Natural killer cell (primary cell): ENCODE measurements around the gene SMIM10L2A. TPM values are rescaled to one million over a fixed set of nuclear protein-coding genes. Genes with fewer than 3 reads are reported as not detected.
A peak's percentile ranks its signal among the peaks of the same experiment; 100 is the strongest.
"Not testable (repeated sequence)": the region's sequence is repeated elsewhere in the genome, so short reads cannot be mapped to it uniquely, and the experiment has no call there.

Source experiments
- ATAC-seq, 3 donors: fragments of 150-1000 bp in 2 of 3; fragments of 200-7000 bp in 1 of 3; cut with Tn5 transposase; 1 replicate in 1 of 3; 2 replicates in 2 of 3; pipeline ENCODE4 v1.10.0; 2021; ENCODE audit warnings: mild to moderate bottlenecking in 2 of 3, moderate library complexity in 2 of 3
- DNase-seq, 2 donors: peaks; one replicate each; pipeline versions ENCODE4 v3.0.0 to v3.0.0-alpha.2; 2013 to 2021; ENCODE audit warnings: mixed read lengths in 1 of 2
- H3K27ac ChIP-seq: one replicate; pipeline ENCODE4 v1.5.1; 2013; ENCODE audit warnings: mild to moderate bottlenecking, low read length
- H3K27me3 ChIP-seq: one replicate; pipeline ENCODE4 v1.6.1; 2013; ENCODE audit warnings: low read length; ENCODE audit not compliant: control insufficient read depth, insufficient read depth
- H3K36me3 ChIP-seq: one replicate; pipeline ENCODE4 v1.6.1; 2013; ENCODE audit warnings: low read length; ENCODE audit not compliant: control insufficient read depth, insufficient read depth
- H3K4me1 ChIP-seq: one replicate; pipeline ENCODE4 v1.6.1; 2013; ENCODE audit warnings: low read length; ENCODE audit not compliant: control insufficient read depth, insufficient read depth
- H3K4me3 ChIP-seq: one replicate; pipeline ENCODE4 v1.5.1; 2013; ENCODE audit warnings: low read length
- H3K9me3 ChIP-seq: one replicate; pipeline ENCODE4 v1.6.1; 2013; ENCODE audit warnings: low read length; ENCODE audit not compliant: control insufficient read depth, insufficient read depth
- H3K27ac Mint-ChIP-seq, 2 donors: one replicate each; pipeline ENCODE4 v1.8.0; 2022; ENCODE audit warnings: mild to moderate bottlenecking in 2 of 2, mixed read lengths in 2 of 2, moderate library complexity in 1 of 2
- H3K27me3 Mint-ChIP-seq, 2 donors: one replicate each; pipeline ENCODE4 v1.8.0; 2022; ENCODE audit warnings: low read depth in 2 of 2, mixed read lengths in 2 of 2
- H3K36me3 Mint-ChIP-seq: one replicate; pipeline ENCODE4 v1.8.0; 2022; ENCODE audit warnings: mixed read lengths
- H3K4me1 Mint-ChIP-seq, 2 donors: one replicate each; pipeline ENCODE4 v1.8.0; 2022; ENCODE audit warnings: mixed read lengths in 2 of 2
- H3K4me3 Mint-ChIP-seq: one replicate; pipeline ENCODE4 v1.8.0; 2022; ENCODE audit warnings: mild to moderate bottlenecking, moderate library complexity, mixed read lengths
- H3K9me3 Mint-ChIP-seq, 2 donors: one replicate each; pipeline ENCODE4 v1.8.0; 2022; ENCODE audit warnings: mixed read lengths in 2 of 2
- WGBS: methylation state at CpG from one replicate; pipeline ENCODE4 v1.1.7; 2013; ENCODE audit warnings: missing lambda C conversion rate; ENCODE audit not compliant: insufficient coverage; 5-methylcytosine and 5-hydroxymethylcytosine counted together
- intact Hi-C: fragments of 100-400 bp; cut with micrococcal nuclease; formaldehyde crosslinking; loops from one replicate; pipeline ENCODE4 v1.14.2; 2022
- total RNA-seq, 4 donors: library from RNA; stranded (reverse); fragments of 120-200 nt in 1 of 4; gene quantifications; one replicate each; pipeline versions ENCODE4 v1.2.3 to v1.2.4, GENCODE V29; 2013 to 2022
- TF ChIP-seq, protein P1 (sequence below): fragments of 200-600 bp; IDR thresholded peaks from one replicate; pipeline ENCODE4 v1.8.0; 2022; ENCODE audit warnings: antibody characterized with exemption

The SMIM10L2A gene
- total RNA-seq, 3 donors from 2014 or later (not counting 1 experiment from before 2014, with no cell fraction given), result 0.08 to 0.27 (median 0.14) TPM

- ATAC-seq (no peak), DNase-seq (peak in 1 of 2 donors; percentile 7)
- H3K27ac Mint-ChIP-seq, result no peak overlapping the region
- H3K27me3 Mint-ChIP-seq, result peaks cover 15 to 23% of the 10 kb centered on the region in 2 donors
- no peaks in the 10 kb centered on the region for H3K9me3 Mint-ChIP-seq
- TF ChIP-seq, protein P1, sequence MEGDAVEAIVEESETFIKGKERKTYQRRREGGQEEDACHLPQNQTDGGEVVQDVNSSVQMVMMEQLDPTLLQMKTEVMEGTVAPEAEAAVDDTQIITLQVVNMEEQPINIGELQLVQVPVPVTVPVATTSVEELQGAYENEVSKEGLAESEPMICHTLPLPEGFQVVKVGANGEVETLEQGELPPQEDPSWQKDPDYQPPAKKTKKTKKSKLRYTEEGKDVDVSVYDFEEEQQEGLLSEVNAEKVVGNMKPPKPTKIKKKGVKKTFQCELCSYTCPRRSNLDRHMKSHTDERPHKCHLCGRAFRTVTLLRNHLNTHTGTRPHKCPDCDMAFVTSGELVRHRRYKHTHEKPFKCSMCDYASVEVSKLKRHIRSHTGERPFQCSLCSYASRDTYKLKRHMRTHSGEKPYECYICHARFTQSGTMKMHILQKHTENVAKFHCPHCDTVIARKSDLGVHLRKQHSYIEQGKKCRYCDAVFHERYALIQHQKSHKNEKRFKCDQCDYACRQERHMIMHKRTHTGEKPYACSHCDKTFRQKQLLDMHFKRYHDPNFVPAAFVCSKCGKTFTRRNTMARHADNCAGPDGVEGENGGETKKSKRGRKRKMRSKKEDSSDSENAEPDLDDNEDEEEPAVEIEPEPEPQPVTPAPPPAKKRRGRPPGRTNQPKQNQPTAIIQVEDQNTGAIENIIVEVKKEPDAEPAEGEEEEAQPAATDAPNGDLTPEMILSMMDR, result no peak
- H3K36me3 Mint-ChIP-seq, result no peaks in the 10 kb centered on the region
- Histone ChIP-seq H3K4me3 (no peak overlapping the region), H3K4me1 (peaks cover 3% of the 10 kb centered on the region), H3K27ac (no peak overlapping the region), H3K27me3 (no peaks in the 10 kb centered on the region), H3K9me3 (no peaks in the 10 kb centered on the region), H3K36me3 (no peaks in the 10 kb centered on the region)
- H3K4me1 Mint-ChIP-seq, result peaks cover 5% of the 10 kb centered on the region in 2 donors
- no peak overlapping the region for H3K4me3 Mint-ChIP-seq
- intact Hi-C loops, result no loop called here
Measured at GRCh38 chrX:135403374-135403773, 18.4 kb upstream of the SMIM10L2A start.

DNA sequence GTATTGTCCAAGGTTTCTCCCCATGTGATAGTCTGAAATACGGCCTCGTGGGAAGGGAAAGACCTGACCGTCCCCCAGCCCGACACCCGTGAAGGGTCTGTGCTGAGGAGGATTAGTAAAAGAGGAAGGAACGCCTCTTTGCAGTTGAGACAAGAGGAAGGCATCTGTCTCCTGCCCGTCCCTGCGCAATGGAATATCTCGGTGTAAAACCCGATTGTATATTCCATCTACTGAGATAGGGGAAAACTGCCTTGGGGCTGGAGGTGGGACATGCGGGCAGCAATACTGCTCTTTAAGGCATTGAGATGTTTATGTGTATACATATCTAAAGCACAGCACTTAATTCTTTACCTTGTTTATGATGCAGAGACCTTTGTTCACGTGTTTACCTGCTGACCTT, 15.3 kb upstream of the SMIM10L2A start:
- H3K36me3 ChIP-seq, H3K4me3 Mint-ChIP-seq, H3K27ac Mint-ChIP-seq, H3K27ac ChIP-seq, H3K36me3 Mint-ChIP-seq, H3K4me1 ChIP-seq, ATAC-seq, intact Hi-C loops, H3K27me3 ChIP-seq, H3K9me3 Mint-ChIP-seq, DNase-seq, H3K9me3 ChIP-seq, H3K4me3 ChIP-seq, H3K4me1 Mint-ChIP-seq: not testable (repeated sequence)
- peaks cover 17 to 37% of the 10 kb centered on the region in 2 donors for H3K27me3 Mint-ChIP-seq
- WGBS, result 57% methylated on average over 6 of the region's 12 CpGs

DNA sequence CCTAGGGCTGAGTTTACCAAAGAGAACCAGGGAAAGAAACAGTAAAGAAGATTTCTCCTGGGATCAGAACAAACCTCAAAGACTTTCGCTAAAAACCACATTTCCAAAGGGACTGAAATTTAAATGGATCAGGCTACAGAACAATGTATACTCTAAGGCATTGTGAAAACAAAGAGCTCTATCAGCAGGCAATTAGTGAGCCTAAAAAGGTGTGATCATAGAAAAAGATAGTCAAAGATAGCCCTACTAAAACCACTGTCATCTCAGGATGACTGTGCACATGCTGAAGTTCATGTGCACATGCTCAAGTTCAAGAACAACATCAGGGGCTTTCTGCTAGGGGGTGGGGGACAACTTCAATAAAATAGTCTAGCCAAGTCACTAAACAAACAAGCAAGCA, 12.9 kb upstream of the SMIM10L2A start:
- TF ChIP-seq, protein P1, result no peak
- intact Hi-C loops, result no loop called here
- ATAC-seq (no peak), DNase-seq (no peak)
- Mint-ChIP-seq H3K27me3 (peaks cover 21 to 53% of the 10 kb centered on the region in 2 donors), H3K4me3 (no peak overlapping the region), H3K9me3 (no peaks in the 10 kb centered on the region), H3K36me3 (no peaks in the 10 kb centered on the region), H3K27ac (no peak overlapping the region), H3K4me1 (no peaks in the 10 kb centered on the region)
- Histone ChIP-seq H3K4me1 (no peaks in the 10 kb centered on the region), H3K27me3 (no peaks in the 10 kb centered on the region), H3K36me3 (no peaks in the 10 kb centered on the region), H3K27ac (no peak overlapping the region), H3K9me3 (no peaks in the 10 kb centered on the region), H3K4me3 (no peak overlapping the region)
- no CpG with 5 or more reads among the region's 1 CpG for WGBS

- Mint-ChIP-seq H3K4me1 (no peaks in the 10 kb centered on the region), H3K27me3 (peaks cover 18 to 45% of the 10 kb centered on the region in 2 donors), H3K9me3 (no peaks in the 10 kb centered on the region), H3K4me3 (no peak overlapping the region), H3K27ac (no peak overlapping the region), H3K36me3 (no peaks in the 10 kb centered on the region)
- ATAC-seq, result no peak
- TF ChIP-seq, protein P1, result no peak
- Histone ChIP-seq H3K27ac (no peak overlapping the region), H3K4me1 (no peaks in the 10 kb centered on the region), H3K9me3 (no peaks in the 10 kb centered on the region), H3K27me3 (no peaks in the 10 kb centered on the region), H3K4me3 (no peak overlapping the region), H3K36me3 (no peaks in the 10 kb centered on the region)
- WGBS, result 79% methylated on average over 2 of the region's 2 CpGs
- no peak for DNase-seq
- intact Hi-C loops, result no loop called here
Measured at GRCh38 chrX:135410861-135411627, 10.7 kb upstream of the SMIM10L2A start.
